Activated T-cell treated with anti-CD3 and anti-CD28 coated beads for 4 hours (primary cell): ENCODE measurements around the gene GCG.

ENCODE experiments used
- DNase-seq: peaks from one replicate; pipeline ENCODE4 v3.0.0-alpha.2; 2020

Gene GCG

GRCh38 chr2:162099836-162100235, 52.2 kb downstream of the GCG start:
- no peak for DNase-seq
